ENCODE measurements around the gene SLC27A1.
"Not testable (repeated sequence)": the region's sequence is repeated elsewhere in the genome, so short reads cannot be mapped to it uniquely, and the experiment has no call there.

The SLC27A1 gene

GRCh38 chr19:17511724-17512573 is 41.6 kb downstream of the SLC27A1 start:
- peak; percentile 81 for DNase-seq (ENCODE audit: low spot score)

GRCh38 chr19:17512574-17512939 is 42.2 kb downstream of the SLC27A1 start:
- DNase-seq (ENCODE audit: low spot score): no peak

GRCh38 chr19:17515408-17516149 is 45.3 kb downstream of the SLC27A1 start:
- DNase-seq (ENCODE audit: low spot score): no peak

- DNase-seq (ENCODE audit: low spot score): no peak
These were observed 47.6 kb downstream of the SLC27A1 start for GRCh38 chr19:17517898-17518297.

DNA sequence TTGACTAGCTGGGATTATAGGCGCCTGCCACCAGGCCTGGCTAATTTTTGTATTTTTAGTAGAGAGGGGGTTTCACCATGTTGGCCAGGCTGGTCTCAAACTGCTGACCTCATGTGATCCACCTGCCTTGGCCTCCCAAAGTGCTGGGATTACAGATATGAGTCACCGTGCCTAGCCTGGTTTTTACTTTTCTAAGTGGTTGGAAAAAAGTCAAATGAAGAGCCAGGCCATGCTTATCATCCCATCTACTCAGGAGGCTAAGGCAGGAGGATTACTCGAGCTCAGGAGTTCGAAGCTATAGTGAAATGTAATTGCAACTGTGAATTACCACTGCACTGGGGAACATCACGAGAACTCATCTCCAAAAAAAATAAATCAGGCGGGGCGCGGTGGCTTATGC is 48.3 kb downstream of the SLC27A1 start:
- DNase-seq (ENCODE audit: low spot score): not testable (repeated sequence)

GRCh38 chr19:17519967-17520366 is 49.6 kb downstream of the SLC27A1 start:
- DNase-seq (ENCODE audit: low spot score): no peak

GRCh38 chr19:17520865-17521264 is 50.5 kb downstream of the SLC27A1 start:
- DNase-seq (ENCODE audit: low spot score): no peak

DNA sequence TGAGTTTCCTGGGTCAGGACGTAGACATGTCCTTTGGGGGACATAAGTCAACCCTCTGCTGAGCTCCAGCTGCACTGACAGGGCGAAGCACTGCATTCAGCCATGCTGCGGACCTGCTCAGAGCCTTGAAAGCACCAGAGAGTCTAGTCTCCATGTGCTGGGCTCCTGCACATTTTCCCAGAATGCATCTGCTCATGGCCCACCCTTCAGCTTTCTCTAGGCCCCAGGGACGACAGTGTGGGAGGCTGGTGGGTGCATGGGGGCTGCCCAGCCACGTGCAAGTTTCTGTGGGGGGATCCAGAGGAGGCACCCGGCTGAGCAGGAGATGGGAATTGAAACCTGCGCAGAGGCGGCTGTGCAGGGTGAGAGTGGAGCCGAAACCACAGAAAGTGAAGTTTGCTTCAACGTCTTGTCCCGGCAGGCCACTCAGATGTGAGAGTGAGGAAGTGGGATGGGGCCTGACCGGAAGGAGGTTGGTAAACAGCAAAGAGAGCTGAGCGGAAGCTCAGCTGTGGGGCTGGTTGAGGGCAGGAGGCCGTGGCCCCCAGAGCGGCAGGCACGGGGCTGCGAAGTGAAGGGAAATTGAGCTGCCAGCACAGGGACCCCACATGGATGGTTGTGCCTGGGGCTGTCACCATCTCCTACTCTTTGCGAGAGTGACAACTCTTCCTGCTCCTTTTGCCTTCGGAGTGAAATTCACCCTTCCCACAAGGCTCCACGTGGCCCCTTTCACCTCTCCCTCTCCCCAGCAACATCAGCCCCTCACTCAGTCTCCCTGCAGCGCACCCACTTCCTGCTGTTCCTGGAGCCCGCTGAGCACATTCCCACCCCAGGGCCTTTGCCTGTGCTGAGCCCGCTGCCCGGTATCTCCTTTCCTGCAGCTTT is 52.9 kb downstream of the SLC27A1 start:
- no peak for DNase-seq (ENCODE audit: low spot score)

DNA sequence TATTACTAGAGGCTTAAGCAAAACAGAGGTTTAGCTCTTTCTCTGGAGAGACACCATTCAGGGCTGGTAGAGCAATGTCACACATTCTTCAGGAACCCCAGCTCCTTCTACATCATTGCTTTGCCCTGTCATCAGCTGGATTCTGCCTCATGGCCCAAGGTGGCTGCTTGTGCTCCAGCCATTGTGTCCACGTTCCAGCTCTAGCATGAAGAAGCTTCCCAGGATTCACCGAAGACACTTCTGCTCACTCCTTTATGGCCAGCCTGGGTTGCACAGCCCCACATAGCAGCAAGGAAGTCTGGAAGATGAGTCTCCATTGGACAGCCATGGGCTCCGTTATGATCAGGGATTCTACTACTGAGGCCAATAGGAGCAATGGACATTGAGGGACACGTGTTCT is 54.3 kb downstream of the SLC27A1 start:
- no peak for DNase-seq (ENCODE audit: low spot score)

GRCh38 chr19:17525141-17525540 is 54.8 kb downstream of the SLC27A1 start:
- no peak for DNase-seq (ENCODE audit: low spot score)

GRCh38 chr19:17526922-17527321 is 56.6 kb downstream of the SLC27A1 start:
- DNase-seq (ENCODE audit: low spot score): no peak

GRCh38 chr19:17527326-17527725 is 57.0 kb downstream of the SLC27A1 start:
- no peak for DNase-seq (ENCODE audit: low spot score)

- DNase-seq (ENCODE audit: low spot score): no peak
These were observed 58.3 kb downstream of the SLC27A1 start for GRCh38 chr19:17528610-17529009.

GRCh38 chr19:17529239-17530158 is 59.2 kb downstream of the SLC27A1 start:
- DNase-seq (ENCODE audit: low spot score): no peak

GRCh38 chr19:17530586-17530985 is 60.3 kb downstream of the SLC27A1 start:
- no peak for DNase-seq (ENCODE audit: low spot score)

GRCh38 chr19:17532116-17532515 is 61.8 kb downstream of the SLC27A1 start:
- DNase-seq (ENCODE audit: low spot score): no peak

GRCh38 chr19:17532557-17532956 is 62.2 kb downstream of the SLC27A1 start:
- no peak for DNase-seq (ENCODE audit: low spot score)

DNA sequence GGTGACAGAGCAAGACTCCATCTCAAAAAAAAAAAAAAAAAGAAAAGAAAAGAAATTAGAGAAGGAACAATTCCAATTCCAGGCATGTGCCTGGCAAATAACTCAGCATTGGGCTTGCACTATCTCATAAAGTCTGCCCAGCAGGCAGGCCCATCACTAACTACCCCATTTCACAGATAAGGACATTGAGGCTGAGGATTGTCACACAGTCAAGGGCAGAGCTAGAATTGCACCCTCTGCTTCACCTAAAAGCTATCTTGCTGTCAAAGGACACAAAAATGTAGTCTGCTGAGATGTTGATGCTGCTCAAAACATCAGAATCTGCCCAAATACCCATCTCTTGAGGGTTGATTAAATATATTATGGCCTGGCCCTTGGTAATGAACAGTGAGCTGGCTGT is 64.4 kb downstream of the SLC27A1 start:
- no peak for DNase-seq (ENCODE audit: low spot score)

GRCh38 chr19:17536955-17537354 is 66.6 kb downstream of the SLC27A1 start:
- no peak for DNase-seq (ENCODE audit: low spot score)

GRCh38 chr19:17538684-17539237 is 68.4 kb downstream of the SLC27A1 start:
- peak; percentile 36 for DNase-seq (ENCODE audit: low spot score)
